GM23338 (cell line): ENCODE measurements around the gene DOK7. TPM values are rescaled to one million over a fixed set of nuclear protein-coding genes. Genes with fewer than 3 reads are reported as not detected.

Source experiments
- ATAC-seq: fragments of 200-7000 bp; cut with Tn5 transposase; 3 replicates; pipeline ENCODE4 v1.9.1; 2020
- DNase-seq: peaks from one replicate; pipeline ENCODE4 v3.0.0-alpha.2; 2015; ENCODE audit warnings: low spot score
- H2AFZ ChIP-seq: fragments of 200-600 bp; sonication (generic); 2 replicates; pipeline ENCODE4 v1.8.0; 2016; ENCODE audit warnings: antibody characterized with exemption, mild to moderate bottlenecking, moderate library complexity
- H3F3A ChIP-seq: fragments of 200-600 bp; sonication (generic); replicated peaks from 2 replicates; pipeline ENCODE4 v1.8.0; 2017; ENCODE audit warnings: antibody characterized with exemption, mixed run types, low read depth
- H3K27ac ChIP-seq: fragments of 200-600 bp; sonication (generic); 2 replicates; pipeline ENCODE4 v1.6.1; 2016; ENCODE audit warnings: low read depth
- H3K27me3 ChIP-seq: fragments of 200-600 bp; sonication (generic); 2 replicates; pipeline ENCODE4 v1.8.0; 2016; ENCODE audit warnings: mild to moderate bottlenecking, mixed run types, moderate library complexity; ENCODE audit not compliant: insufficient read depth
- H3K36me3 ChIP-seq: fragments of 200-600 bp; sonication (generic); 2 replicates; pipeline ENCODE4 v1.8.0; 2016; ENCODE audit warnings: mild to moderate bottlenecking; ENCODE audit not compliant: insufficient read depth
- H3K4me1 ChIP-seq: fragments of 200-600 bp; sonication (generic); 2 replicates; pipeline ENCODE4 v1.8.0; 2016; ENCODE audit warnings: mild to moderate bottlenecking, moderate library complexity; ENCODE audit not compliant: insufficient read depth
- H3K4me2 ChIP-seq: fragments of 200-600 bp; sonication (generic); 2 replicates; pipeline ENCODE4 v1.7.1; 2017; ENCODE audit warnings: mixed run types
- H3K4me3 ChIP-seq: fragments of 200-600 bp; sonication (generic); 2 replicates; pipeline ENCODE4 v1.6.1; 2016; ENCODE audit warnings: mixed run types
- H3K79me2 ChIP-seq: fragments of 200-600 bp; sonication (generic); replicated peaks from 2 replicates; pipeline ENCODE4 v1.8.0; 2017; ENCODE audit warnings: mild to moderate bottlenecking; ENCODE audit not compliant: insufficient read depth
- H3K9me2 ChIP-seq: fragments of 200-600 bp; sonication (generic); 2 replicates; pipeline ENCODE4 v1.8.0; 2017; ENCODE audit not compliant: insufficient read depth
- H4K20me1 ChIP-seq: fragments of 200-600 bp; sonication (generic); replicated peaks from 2 replicates; pipeline ENCODE4 v1.8.0; 2017; ENCODE audit warnings: mild to moderate bottlenecking; ENCODE audit not compliant: insufficient read depth
- H3K27ac Mint-ChIP-seq: 2 replicates; pipeline ENCODE4 v1.8.0; 2020; ENCODE audit warnings: inconsistent platforms, mild to moderate bottlenecking, moderate library complexity, mixed read lengths
- H3K27me3 Mint-ChIP-seq: 3 replicates; pipeline ENCODE4 v1.8.0; 2022; ENCODE audit warnings: low read depth, mild to moderate bottlenecking, moderate library complexity, mixed read lengths, inconsistent platforms; ENCODE audit not compliant: insufficient read depth, poor library complexity
- H3K36me3 Mint-ChIP-seq: 3 replicates; pipeline ENCODE4 v1.8.0; 2021; ENCODE audit warnings: low read depth, mild to moderate bottlenecking, inconsistent platforms, moderate library complexity, mixed read lengths
- H3K4me1 Mint-ChIP-seq: 3 replicates; pipeline ENCODE4 v1.8.0; 2020; ENCODE audit warnings: mild to moderate bottlenecking, inconsistent platforms, mixed read lengths
- H3K4me3 Mint-ChIP-seq: 3 replicates; pipeline ENCODE4 v1.8.0; 2021; ENCODE audit warnings: moderate library complexity, mild to moderate bottlenecking, inconsistent platforms, mixed read lengths
- H3K9me3 Mint-ChIP-seq: 3 replicates; pipeline ENCODE4 v1.8.0; 2020; ENCODE audit warnings: moderate library complexity, mild to moderate bottlenecking, inconsistent platforms, mixed read lengths
- CREB1 ChIP-seq: fragments of 250-450 bp; sonication (Bioruptor Pico); IDR thresholded peaks from 2 replicates; pipeline ENCODE4 v1.5.0; 2020; ENCODE audit warnings: low read depth, mild to moderate bottlenecking, moderate library complexity
- EZH2 ChIP-seq: fragments of 200-600 bp; sonication (generic); IDR thresholded peaks from one replicate; pipeline ENCODE4 v1.8.0; 2017; ENCODE audit warnings: antibody characterized with exemption, mild to moderate bottlenecking, low read depth; ENCODE audit not compliant: unreplicated experiment
- JUNB ChIP-seq: IDR thresholded peaks from one replicate; pipeline ENCODE4 v1.6.1; 2016; ENCODE audit warnings: antibody characterized with exemption; ENCODE audit not compliant: unreplicated experiment
- NANOG ChIP-seq: IDR thresholded peaks from 2 replicates; pipeline ENCODE4 v1.6.1; 2016; ENCODE audit warnings: antibody characterized with exemption, borderline replicate concordance
- STAT1 ChIP-seq: IDR thresholded peaks from one replicate; pipeline ENCODE4 v1.6.1; 2016; ENCODE audit warnings: antibody characterized with exemption; ENCODE audit not compliant: unreplicated experiment
- ZNF114 ChIP-seq: fragments of 250-450 bp; sonication (Bioruptor Pico); IDR thresholded peaks from 2 replicates; pipeline ENCODE4 v1.5.0; 2020; ENCODE audit warnings: mild to moderate bottlenecking, moderate library complexity
- ZNF331 ChIP-seq: fragments of 250-450 bp; sonication (Bioruptor Pico); IDR thresholded peaks from 2 replicates; pipeline ENCODE4 v1.5.0; 2020; ENCODE audit warnings: low read depth, mild to moderate bottlenecking, moderate library complexity
- polyA plus RNA-seq: library from polyadenylated mRNA; unstranded; fragments of >200 nt; fragmentation: Nextera tagmentation; extraction: Ambion mirVana; gene quantifications from 2 replicates; pipeline ENCODE4 v1.2.1, GENCODE V29; 2016
- total RNA-seq: library from RNA; depleted of rRNA; stranded (reverse); fragments of >200 nt; shearing (Covaris generic); gene quantifications from 2 replicates; pipeline ENCODE4 v1.2.3, GENCODE V29; 2014
- TF ChIP-seq, protein P1 (sequence below): fragments of 250-450 bp; sonication (Bioruptor Pico); IDR thresholded peaks from 2 replicates; pipeline ENCODE4 v1.5.0; 2020; ENCODE audit warnings: mild to moderate bottlenecking, moderate library complexity
- TF ChIP-seq, protein P2 (sequence below): IDR thresholded peaks from 2 replicates; pipeline ENCODE4 v1.6.1; 2016; ENCODE audit warnings: antibody characterized with exemption
- TF ChIP-seq, protein P3 (sequence below), 2 experiments: fragments of 200-600 bp in 1 of 2; sonication (generic) in 1 of 2; conservative IDR thresholded peaks; 2 replicates each; pipeline versions ENCODE4 v1.5.1 to v1.6.1; 2016 to 2017; ENCODE audit warnings: antibody characterized with exemption in 2 of 2, low read depth in 2 of 2, mild to moderate bottlenecking in 2 of 2, moderate library complexity in 1 of 2

DOK7 gene
- total and polyA plus RNA-seq, 2 experiments from 2014 or later: 0.34 to 0.52 TPM

DNA sequence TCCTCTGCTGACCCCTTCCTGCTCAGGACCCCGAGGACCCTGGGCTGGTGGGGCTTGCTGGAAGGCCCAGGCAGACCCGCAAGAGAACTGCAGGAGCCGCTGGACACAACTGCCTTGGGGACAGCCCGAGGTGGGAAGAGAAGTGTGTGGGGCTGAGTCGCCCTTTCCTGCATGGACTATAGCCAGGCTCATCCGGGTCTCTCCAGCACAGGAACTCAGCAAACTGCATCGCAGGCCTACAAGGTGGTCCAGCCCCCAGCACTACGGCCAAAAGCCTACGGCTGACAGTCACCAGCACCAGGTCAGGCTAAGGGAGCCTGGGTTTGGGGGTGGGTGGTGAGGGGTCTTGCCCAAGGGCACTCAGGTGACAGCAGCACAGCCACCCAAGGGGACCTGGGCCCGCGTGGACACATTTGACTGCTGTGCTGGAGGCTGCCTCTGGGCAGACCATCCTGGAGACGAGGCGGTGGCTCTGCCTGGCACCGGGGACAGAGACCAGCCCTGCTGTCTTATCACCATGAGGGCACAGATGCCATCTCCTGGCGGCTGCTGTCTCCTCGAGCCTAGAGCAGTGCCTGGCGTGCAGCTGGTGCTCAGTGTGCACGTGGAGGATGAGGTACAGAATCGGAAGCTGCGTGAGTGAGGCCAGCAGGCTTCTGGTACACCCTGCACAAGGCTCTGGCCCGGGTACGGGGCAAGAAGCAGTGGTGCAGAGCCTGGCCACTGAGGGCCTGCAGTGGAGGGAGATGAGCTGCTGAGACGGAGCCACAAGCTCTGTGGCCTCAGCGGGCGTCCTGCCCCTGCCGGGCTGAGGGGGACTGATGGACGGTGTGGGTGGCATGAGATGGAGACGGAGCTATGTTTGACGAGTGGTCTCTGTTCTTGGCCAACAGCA lies 54.0 kb downstream of the DOK7 start:
- no peak overlapping the region for H3K4me2 ChIP-seq
- ATAC-seq: no peak
- peaks cover 10% of the 10 kb centered on the region; the same call in 1 of the 2 replicates for H3K36me3 ChIP-seq
- no peak for DNase-seq
- H3K27me3 ChIP-seq: no peaks in the 10 kb centered on the region
- H3K4me3 ChIP-seq: no peak overlapping the region
- Mint-ChIP-seq H3K27ac (no peak overlapping the region), H3K27me3 (peaks cover 8% of the 10 kb centered on the region), H3K4me3 (no peak overlapping the region), H3K36me3 (peaks cover 69% of the 10 kb centered on the region), H3K9me3 (no peaks in the 10 kb centered on the region), H3K4me1 (peaks cover 6% of the 10 kb centered on the region; the same call in 2 of the 3 replicates)
- H2AFZ ChIP-seq: no peak overlapping the region
- no peak for TF ChIP-seq EZH2
- H4K20me1 ChIP-seq: peaks cover 5% of the 10 kb centered on the region; the same call in 1 of the 2 replicates
- H3K4me1 ChIP-seq: no peaks in the 10 kb centered on the region
- no peaks in the 10 kb centered on the region for H3K9me2 ChIP-seq
- H3K27ac ChIP-seq: no peak overlapping the region
- no peaks in the 10 kb centered on the region for H3F3A ChIP-seq
- no peaks in the 10 kb centered on the region for H3K79me2 ChIP-seq

DNA sequence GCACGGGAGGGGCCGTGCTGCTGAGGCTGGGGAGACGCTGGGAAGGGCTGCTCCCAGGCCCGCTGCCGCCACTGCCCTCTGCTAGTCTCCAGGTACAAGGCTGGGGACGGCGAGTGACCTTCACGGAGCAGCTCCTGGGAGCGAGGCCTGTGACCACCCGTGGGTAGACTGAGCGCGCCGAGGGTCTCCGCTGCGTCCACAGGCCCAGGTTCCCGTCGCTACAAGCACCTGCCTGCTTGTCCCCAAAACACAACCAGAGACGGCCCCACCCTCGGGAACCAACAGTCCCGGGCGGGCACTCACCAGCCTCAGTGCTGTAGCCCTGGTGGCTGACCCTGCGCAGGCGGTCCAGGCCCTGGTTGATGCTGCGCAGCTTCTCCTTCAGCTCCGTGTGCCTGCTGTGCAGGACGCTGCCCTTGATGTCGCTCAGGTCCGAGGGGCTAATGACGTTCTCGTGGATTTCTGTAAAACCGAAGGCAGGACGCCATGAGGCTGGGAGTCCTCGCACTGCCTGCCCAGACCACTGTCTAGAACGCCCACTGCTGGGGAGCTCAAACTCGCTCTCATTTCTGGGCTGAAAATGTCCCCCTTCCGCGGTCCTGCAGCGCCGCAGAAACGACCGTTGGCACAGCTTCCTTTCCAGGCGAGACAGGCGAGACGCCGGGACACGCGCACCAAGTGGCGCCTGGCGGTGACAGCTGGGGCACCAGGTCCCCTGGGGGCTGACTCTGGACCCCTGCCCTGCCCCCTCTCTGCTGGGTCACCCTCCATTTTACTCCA lies 54.8 kb downstream of the DOK7 start:
- Histone ChIP-seq H3K4me3 (no peak overlapping the region), H3K4me1 (no peaks in the 10 kb centered on the region), H3K27me3 (no peaks in the 10 kb centered on the region), H3K4me2 (no peak overlapping the region), H2AFZ (no peak overlapping the region), H3F3A (no peaks in the 10 kb centered on the region), H4K20me1 (peaks cover 5% of the 10 kb centered on the region; the same call in 1 of the 2 replicates), H3K79me2 (no peaks in the 10 kb centered on the region), H3K27ac (no peak overlapping the region), H3K9me2 (no peaks in the 10 kb centered on the region), H3K36me3 (peaks cover 6% of the 10 kb centered on the region; the same call in 1 of the 2 replicates)
- Mint-ChIP-seq H3K27me3 (peaks cover 8% of the 10 kb centered on the region), H3K27ac (no peak overlapping the region), H3K4me1 (peaks cover 6% of the 10 kb centered on the region; the same call in 2 of the 3 replicates), H3K9me3 (no peaks in the 10 kb centered on the region), H3K36me3 (peaks cover 61% of the 10 kb centered on the region), H3K4me3 (no peak overlapping the region)
- no peak for DNase-seq
- TF ChIP-seq, protein P1, sequence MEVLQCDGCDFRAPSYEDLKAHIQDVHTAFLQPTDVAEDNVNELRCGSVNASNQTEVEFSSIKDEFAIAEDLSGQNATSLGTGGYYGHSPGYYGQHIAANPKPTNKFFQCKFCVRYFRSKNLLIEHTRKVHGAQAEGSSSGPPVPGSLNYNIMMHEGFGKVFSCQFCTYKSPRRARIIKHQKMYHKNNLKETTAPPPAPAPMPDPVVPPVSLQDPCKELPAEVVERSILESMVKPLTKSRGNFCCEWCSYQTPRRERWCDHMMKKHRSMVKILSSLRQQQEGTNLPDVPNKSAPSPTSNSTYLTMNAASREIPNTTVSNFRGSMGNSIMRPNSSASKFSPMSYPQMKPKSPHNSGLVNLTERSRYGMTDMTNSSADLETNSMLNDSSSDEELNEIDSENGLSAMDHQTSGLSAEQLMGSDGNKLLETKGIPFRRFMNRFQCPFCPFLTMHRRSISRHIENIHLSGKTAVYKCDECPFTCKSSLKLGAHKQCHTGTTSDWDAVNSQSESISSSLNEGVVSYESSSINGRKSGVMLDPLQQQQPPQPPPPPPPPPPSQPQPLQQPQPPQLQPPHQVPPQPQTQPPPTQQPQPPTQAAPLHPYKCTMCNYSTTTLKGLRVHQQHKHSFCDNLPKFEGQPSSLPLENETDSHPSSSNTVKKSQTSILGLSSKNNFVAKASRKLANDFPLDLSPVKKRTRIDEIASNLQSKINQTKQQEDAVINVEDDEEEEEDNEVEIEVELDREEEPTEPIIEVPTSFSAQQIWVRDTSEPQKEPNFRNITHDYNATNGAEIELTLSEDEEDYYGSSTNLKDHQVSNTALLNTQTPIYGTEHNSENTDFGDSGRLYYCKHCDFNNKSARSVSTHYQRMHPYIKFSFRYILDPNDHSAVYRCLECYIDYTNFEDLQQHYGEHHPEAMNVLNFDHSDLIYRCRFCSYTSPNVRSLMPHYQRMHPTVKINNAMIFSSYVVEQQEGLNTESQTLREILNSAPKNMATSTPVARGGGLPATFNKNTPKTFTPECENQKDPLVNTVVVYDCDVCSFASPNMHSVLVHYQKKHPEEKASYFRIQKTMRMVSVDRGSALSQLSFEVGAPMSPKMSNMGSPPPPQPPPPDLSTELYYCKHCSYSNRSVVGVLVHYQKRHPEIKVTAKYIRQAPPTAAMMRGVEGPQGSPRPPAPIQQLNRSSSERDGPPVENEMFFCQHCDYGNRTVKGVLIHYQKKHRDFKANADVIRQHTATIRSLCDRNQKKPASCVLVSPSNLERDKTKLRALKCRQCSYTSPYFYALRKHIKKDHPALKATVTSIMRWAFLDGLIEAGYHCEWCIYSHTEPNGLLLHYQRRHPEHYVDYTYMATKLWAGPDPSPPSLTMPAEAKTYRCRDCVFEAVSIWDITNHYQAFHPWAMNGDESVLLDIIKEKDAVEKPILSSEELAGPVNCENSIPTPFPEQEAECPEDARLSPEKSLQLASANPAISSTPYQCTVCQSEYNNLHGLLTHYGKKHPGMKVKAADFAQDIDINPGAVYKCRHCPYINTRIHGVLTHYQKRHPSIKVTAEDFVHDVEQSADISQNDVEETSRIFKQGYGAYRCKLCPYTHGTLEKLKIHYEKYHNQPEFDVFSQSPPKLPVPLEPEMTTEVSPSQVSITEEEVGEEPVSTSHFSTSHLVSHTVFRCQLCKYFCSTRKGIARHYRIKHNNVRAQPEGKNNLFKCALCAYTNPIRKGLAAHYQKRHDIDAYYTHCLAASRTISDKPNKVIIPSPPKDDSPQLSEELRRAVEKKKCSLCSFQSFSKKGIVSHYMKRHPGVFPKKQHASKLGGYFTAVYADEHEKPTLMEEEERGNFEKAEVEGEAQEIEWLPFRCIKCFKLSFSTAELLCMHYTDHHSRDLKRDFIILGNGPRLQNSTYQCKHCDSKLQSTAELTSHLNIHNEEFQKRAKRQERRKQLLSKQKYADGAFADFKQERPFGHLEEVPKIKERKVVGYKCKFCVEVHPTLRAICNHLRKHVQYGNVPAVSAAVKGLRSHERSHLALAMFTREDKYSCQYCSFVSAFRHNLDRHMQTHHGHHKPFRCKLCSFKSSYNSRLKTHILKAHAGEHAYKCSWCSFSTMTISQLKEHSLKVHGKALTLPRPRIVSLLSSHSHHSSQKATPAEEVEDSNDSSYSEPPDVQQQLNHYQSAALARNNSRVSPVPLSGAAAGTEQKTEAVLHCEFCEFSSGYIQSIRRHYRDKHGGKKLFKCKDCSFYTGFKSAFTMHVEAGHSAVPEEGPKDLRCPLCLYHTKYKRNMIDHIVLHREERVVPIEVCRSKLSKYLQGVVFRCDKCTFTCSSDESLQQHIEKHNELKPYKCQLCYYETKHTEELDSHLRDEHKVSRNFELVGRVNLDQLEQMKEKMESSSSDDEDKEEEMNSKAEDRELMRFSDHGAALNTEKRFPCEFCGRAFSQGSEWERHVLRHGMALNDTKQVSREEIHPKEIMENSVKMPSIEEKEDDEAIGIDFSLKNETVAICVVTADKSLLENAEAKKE (CRISPR knock-in tag): no peak
- TF ChIP-seq STAT1: no peak
- no peak for TF ChIP-seq CREB1
- TF ChIP-seq ZNF331 (CRISPR knock-in tag): no peak
- no peak for TF ChIP-seq ZNF114 (CRISPR knock-in tag)
- TF ChIP-seq, protein P2, sequence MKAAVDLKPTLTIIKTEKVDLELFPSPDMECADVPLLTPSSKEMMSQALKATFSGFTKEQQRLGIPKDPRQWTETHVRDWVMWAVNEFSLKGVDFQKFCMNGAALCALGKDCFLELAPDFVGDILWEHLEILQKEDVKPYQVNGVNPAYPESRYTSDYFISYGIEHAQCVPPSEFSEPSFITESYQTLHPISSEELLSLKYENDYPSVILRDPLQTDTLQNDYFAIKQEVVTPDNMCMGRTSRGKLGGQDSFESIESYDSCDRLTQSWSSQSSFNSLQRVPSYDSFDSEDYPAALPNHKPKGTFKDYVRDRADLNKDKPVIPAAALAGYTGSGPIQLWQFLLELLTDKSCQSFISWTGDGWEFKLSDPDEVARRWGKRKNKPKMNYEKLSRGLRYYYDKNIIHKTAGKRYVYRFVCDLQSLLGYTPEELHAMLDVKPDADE: no peak
- TF ChIP-seq JUNB: no peak
- TF ChIP-seq EZH2: no peak
- no peak for TF ChIP-seq NANOG
- TF ChIP-seq, protein P3, sequence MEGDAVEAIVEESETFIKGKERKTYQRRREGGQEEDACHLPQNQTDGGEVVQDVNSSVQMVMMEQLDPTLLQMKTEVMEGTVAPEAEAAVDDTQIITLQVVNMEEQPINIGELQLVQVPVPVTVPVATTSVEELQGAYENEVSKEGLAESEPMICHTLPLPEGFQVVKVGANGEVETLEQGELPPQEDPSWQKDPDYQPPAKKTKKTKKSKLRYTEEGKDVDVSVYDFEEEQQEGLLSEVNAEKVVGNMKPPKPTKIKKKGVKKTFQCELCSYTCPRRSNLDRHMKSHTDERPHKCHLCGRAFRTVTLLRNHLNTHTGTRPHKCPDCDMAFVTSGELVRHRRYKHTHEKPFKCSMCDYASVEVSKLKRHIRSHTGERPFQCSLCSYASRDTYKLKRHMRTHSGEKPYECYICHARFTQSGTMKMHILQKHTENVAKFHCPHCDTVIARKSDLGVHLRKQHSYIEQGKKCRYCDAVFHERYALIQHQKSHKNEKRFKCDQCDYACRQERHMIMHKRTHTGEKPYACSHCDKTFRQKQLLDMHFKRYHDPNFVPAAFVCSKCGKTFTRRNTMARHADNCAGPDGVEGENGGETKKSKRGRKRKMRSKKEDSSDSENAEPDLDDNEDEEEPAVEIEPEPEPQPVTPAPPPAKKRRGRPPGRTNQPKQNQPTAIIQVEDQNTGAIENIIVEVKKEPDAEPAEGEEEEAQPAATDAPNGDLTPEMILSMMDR (conservative IDR thresholded peaks at IDR 0.05; ENCODE audit: low read depth in 2 of 2): no peak
- ATAC-seq: no peak
